RWPE1 (cell line): ENCODE results near the gene OR9Q2.
"Not testable (repeated sequence)": the region's sequence is repeated elsewhere in the genome, so short reads cannot be mapped to it uniquely, and the experiment has no call there.

ENCODE experiments used
- CTCF ChIA-PET: fragments of 350-600 bp; sonication (Branson Sonifier 250); formaldehyde crosslinking; extraction: SDS; loops from one replicate; lab custom pipeline; 2021; lab: Yijun Ruan, JAX
- POLR2A ChIA-PET: fragments of 400-600 bp; formaldehyde crosslinking; extraction: SDS; loops from one replicate; lab custom pipeline; 2020; ENCODE audit warnings: antibody characterized with exemption; ENCODE audit not compliant: low non-redundant PET; lab: Yijun Ruan, JAX
- DNase-seq: peaks from one replicate; pipeline ENCODE4 v3.0.0; 2012; ENCODE audit warnings: low spot score
- H3K27ac ChIP-seq: fragments of 450-650 bp; 2 replicates; pipeline ENCODE4 v1.5.1; 2017
- TF ChIP-seq, protein P1 (sequence below): fragments of 450-650 bp; conservative IDR thresholded peaks from 2 replicates; pipeline ENCODE4 v1.5.1; 2017; ENCODE audit warnings: low read depth, mild to moderate bottlenecking

OR9Q2 gene

DNA sequence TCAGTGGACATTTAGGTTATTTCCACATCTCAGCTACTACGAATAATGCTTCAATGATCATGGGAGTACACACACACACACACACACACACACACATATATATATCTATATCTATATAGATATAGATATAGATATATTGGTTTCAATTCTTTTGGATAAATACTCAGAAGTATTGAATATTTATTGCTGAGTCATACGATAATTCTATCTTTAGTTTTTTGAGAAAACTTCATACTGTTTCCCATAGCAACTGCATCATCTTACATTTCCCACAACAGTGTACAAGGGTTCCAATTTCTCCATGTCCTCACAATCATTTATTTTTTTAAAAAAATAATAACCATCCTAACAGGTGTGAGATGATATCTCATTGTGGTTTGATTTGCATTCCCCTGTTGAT, 7.1 kb downstream of the OR9Q2 start:
- H3K27ac ChIP-seq, result no peak overlapping the region
- TF ChIP-seq, protein P1, sequence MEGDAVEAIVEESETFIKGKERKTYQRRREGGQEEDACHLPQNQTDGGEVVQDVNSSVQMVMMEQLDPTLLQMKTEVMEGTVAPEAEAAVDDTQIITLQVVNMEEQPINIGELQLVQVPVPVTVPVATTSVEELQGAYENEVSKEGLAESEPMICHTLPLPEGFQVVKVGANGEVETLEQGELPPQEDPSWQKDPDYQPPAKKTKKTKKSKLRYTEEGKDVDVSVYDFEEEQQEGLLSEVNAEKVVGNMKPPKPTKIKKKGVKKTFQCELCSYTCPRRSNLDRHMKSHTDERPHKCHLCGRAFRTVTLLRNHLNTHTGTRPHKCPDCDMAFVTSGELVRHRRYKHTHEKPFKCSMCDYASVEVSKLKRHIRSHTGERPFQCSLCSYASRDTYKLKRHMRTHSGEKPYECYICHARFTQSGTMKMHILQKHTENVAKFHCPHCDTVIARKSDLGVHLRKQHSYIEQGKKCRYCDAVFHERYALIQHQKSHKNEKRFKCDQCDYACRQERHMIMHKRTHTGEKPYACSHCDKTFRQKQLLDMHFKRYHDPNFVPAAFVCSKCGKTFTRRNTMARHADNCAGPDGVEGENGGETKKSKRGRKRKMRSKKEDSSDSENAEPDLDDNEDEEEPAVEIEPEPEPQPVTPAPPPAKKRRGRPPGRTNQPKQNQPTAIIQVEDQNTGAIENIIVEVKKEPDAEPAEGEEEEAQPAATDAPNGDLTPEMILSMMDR, result no peak
- CTCF ChIA-PET, result no interaction called here
- POLR2A ChIA-PET, result no interaction called here
- DNase-seq, result no peak

DNA sequence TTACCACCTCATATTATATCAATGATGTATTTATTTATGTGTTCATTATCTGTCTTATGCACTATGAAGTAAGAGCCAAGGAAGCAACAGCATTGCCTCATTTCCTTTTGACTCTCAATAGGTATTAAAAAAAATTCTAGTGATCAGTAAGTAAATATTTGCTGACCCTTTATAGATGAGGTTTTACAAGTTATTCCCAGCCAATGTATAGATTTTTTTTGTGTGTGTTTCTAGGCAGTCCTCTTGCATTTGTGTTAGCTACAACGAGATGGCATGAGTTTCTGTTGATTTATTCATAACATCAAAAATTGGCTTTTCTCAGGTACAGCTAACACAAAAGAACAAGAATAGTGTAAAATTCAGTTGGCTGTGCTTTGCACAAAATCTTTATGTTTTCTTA, 10.4 kb downstream of the OR9Q2 start:
- no peak for DNase-seq
- no peak overlapping the region for H3K27ac ChIP-seq
- TF ChIP-seq, protein P1, result no peak
- ChIA-PET POLR2A (no interaction called here), CTCF (no interaction called here)

DNA sequence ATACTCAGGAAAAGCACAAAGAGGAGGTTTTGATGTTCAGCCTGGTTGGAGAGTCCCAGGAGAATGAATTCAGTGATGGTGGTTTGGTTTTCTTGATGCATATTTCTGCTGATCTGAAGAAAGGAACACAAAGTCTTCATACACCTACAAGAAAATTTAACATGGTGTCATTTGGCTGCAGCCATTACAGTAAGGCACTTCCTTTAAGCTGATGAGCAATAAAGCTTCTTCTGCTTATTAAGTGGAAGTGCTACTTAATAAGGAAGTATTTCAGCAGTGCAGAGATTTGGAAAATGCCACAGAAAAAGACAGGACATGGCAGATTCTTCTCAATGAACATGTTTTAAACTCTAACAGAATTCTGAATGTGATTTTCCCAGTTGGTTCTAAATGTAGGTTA, 15.2 kb downstream of the OR9Q2 start, which contains the start of gene OR1S2:
Gene OR1S2 (minus strand): TSS at position 101 of the 400 bp plus-strand sequence. CDS start 0 bp downstream, at position 101.
- CTCF ChIA-PET, result no interaction called here
- DNase-seq, result no peak
- H3K27ac ChIP-seq, result no peak within 1 kb of the TSS
- POLR2A ChIA-PET, result no interaction called here
- TF ChIP-seq, protein P1, result no peak

DNA sequence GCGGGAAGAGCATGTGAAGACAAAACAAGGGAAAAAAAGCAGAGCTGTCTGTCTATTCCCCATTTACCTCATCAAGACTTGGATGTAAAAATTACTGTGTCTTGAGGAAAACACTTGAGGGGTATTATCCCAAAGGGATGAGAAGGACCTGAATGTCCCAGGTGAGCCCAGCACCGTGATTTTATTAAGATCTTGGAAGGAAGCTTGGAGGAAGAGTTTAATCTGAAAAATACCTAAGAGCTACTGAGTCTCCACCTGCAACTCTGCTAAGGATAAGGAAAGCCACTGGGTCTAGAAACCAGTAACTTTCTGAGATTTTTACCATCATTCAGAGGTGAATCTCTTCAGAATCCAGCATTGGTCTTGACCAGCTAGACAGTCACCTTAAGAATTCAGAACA, 23.6 kb downstream of the OR9Q2 start, which contains the start of gene OR1S1:
Gene OR1S1 (plus strand): TSS at position 301 of the 400 bp plus-strand sequence.
- DNase-seq, POLR2A ChIA-PET, H3K27ac ChIP-seq, CTCF ChIA-PET: not testable (repeated sequence)

DNA sequence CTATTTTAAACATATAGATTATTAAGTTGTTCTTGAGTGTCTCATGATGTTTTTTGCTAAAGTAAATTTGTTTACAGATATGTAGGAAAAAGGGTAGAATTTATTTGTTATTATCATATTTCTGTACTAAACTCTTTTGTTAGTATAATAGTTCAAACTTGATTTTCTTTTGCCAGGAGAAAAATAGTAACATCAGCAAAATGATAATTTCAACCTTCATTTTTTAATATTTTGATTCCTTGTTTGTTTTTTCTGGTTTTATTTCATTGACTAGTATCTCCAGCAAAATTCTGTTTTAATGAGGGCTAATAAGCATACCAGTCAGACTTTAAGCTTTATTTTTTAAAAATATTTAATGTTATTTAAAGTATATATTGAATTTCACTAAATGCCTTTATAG, 27.6 kb downstream of the OR9Q2 start:
- TF ChIP-seq, protein P1, result no peak
- CTCF ChIA-PET, result no interaction called here
- DNase-seq, result no peak
- no peak overlapping the region for H3K27ac ChIP-seq
- POLR2A ChIA-PET, result no interaction called here

DNA sequence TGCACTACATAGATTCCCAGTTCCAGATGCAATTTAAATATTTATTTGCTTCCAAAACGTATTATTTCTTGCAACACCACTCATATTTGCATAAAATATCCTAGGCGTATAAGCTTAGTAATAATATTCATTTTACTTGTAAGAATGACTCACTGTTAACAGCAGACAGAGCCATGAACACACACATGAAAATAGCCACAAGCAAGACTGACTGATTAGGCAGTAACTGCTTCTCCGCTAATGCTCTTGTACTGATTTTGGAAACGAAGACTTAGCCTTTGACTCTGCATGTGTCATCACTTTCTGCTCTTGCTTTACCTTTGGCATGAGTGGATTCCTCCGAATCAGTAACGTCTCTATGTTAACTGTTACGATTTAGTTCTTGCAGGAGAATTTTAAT, 33.9 kb downstream of the OR9Q2 start:
- POLR2A ChIA-PET, result no interaction called here

DNA sequence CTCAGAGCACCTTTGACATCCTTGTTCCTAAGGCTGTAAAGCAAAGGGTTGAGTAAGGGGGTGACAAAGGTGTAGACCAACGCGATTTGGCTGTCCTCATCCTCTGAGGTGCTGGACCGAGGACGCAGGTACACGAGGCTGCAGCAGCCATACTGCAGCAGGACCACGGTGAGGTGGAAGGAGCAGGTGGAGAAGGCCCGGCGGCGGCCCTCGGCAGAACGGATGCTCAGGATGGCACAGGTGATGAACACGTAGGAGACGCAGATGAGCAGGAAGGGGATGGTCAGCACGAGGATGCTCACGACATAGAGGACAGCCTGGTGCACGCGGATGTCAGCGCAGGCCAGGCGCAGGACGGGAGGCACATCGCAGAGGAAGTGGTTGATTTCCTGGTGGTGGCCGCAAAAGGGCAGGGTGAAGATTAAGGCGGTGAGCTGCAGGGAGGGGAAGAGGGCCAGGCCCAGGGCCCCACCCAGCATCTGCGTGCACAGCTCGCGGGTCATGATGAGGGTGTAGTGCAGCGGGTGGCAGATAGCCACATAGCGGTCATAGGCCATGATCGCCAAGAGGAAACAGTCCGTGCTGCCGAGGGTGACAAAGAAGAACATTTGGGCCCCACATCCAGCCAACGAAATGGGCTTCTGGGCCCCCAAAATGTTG, 39.2 kb downstream of the OR9Q2 start:
- TF ChIP-seq, protein P1, result no peak
- POLR2A ChIA-PET, result no interaction called here
- CTCF ChIA-PET, result no interaction called here
- H3K27ac ChIP-seq, result no peak overlapping the region
- DNase-seq, result no peak

More for the DNA sequence above, 33.9 kb downstream of the OR9Q2 start:
- DNase-seq, result peak; percentile 2
- TF ChIP-seq, protein P1, result no peak
- CTCF ChIA-PET, result no interaction called here
- no peak overlapping the region for H3K27ac ChIP-seq
